Erythroblast (primary cell): ENCODE data around the gene TFIP11.
A peak's percentile ranks its signal among the peaks of the same experiment; 100 is the strongest.

ENCODE experiments used
- GATA1 ChIP-seq: IDR thresholded peaks from 2 replicates; pipeline ENCODE4 v1.6.1; 2011; ENCODE audit warnings: low read depth, mild to moderate bottlenecking, control low read depth, low read length, moderate library complexity
- POLR2A ChIP-seq: IDR thresholded peaks from 2 replicates; pipeline ENCODE4 v1.6.1; 2011; ENCODE audit warnings: mild to moderate bottlenecking, low read length

DNA sequence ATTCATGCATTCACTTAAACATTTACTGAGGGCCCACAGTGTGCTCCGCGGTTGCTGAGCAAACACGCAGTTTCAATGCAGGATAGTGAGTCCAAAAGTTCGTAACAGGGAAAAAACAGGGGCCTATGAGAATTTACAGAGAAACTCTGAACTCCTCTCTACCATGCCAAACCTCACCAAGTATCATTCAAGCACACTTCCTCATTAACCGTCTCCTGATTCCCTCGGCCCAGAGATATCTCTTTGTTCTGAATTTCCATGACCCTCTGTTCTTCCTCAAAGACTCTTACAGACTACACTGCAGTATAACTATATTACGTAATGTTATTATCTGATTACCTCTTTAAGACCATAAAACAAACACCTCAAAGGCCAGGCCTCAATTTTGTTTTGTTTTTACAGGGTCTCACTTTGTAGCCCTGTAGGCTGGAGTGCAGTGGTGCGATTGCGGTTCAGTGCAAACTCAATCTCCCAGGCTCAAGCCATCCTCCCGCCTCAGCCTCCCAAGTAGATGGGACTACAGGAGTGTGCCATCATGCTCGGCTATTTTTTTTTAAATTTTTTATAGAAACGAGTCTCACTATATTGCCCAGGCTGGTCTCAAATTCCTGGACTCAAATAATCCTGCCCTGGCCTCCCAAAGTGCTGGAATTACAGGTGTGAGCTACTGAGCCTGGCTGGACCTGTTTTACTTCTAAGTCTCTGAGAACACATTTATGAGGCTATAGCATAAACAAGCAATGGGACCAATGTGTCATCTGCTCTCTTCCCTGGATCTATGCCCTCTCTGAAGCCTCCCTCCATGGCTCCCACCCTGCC, 32.3 kb downstream of the TFIP11 start:
- TF ChIP-seq POLR2A, result peak; percentile 80
- TF ChIP-seq GATA1, result no peak
